ENCODE measurements around the gene FOXP2. TPM values are rescaled to one million over a fixed set of nuclear protein-coding genes. Genes with fewer than 3 reads are reported as not detected.

Gene FOXP2
- total and polyA plus RNA-seq, 2 of the 4 experiments (the other 2 are of a cell fraction), result 0.89 to 1.1 TPM

- Histone ChIP-seq H3K56ac (ENCODE audit: extremely low read depth, insufficient read depth, low read length) (no peak overlapping the region), H3K14ac (replicated peaks; ENCODE audit: low read depth, low read length) (no peak overlapping the region), H2BK5ac (ENCODE audit: low read depth, low read length, poor library complexity, severe bottlenecking) (no peak overlapping the region), H3K9me3 (ENCODE audit: control insufficient read depth, insufficient read depth, low read length) (no peaks in the 10 kb centered on the region), H3K23ac (ENCODE audit: low read depth, low read length) (no peak overlapping the region), H3K9ac (ENCODE audit: low read depth, low read length) (no peak overlapping the region), H3K79me1 (ENCODE audit: low read depth in 1 of 2, low read length in 2 of 2) (no peaks in the 10 kb centered on the region), H3K4ac (ENCODE audit: low read depth, low read length) (no peak overlapping the region), H3K27ac (ENCODE audit: insufficient read depth, low read length) (no peak overlapping the region), H2AFZ (replicated peaks; ENCODE audit: low read length, poor library complexity) (no peak overlapping the region), H3K27me3 (ENCODE audit: control insufficient read depth, insufficient read depth, low read length) (no peaks in the 10 kb centered on the region), H4K20me1 (ENCODE audit: insufficient read depth, low read length) (no peaks in the 10 kb centered on the region), H4K91ac (ENCODE audit: insufficient read depth, low read depth, low read length) (no peak overlapping the region), H2BK20ac (ENCODE audit: low read depth, low read length) (no peak overlapping the region), H4K8ac (ENCODE audit: low read depth in 2 of 2, low read length in 2 of 2) (no peak overlapping the region), H2AK5ac (ENCODE audit: low read depth, low read length) (no peak overlapping the region), H3K4me3 (ENCODE audit: insufficient read depth, low read depth, low read length) (no peak overlapping the region), H3K4me1 (ENCODE audit: control insufficient read depth, insufficient read depth, low read length) (no peaks in the 10 kb centered on the region), H3K4me2 (ENCODE audit: low read depth, low read length) (no peak overlapping the region), H3K36me3 (ENCODE audit: control insufficient read depth, insufficient read depth, low read length) (no peaks in the 10 kb centered on the region), H2BK120ac (ENCODE audit: low read depth, low read length) (no peak overlapping the region), H2AK9ac (replicated peaks; ENCODE audit: low read depth, low read length, poor library complexity) (no peak overlapping the region), H3K9me1 (ENCODE audit: insufficient read depth, low read length) (no peaks in the 10 kb centered on the region), H2BK15ac (ENCODE audit: low read depth, low read length) (no peak overlapping the region), H3K18ac (ENCODE audit: low read depth, low read length) (no peak overlapping the region), H4K5ac (ENCODE audit: low read depth, low read length) (no peak overlapping the region)
- intact Hi-C loops (cut with micrococcal nuclease), result no loop called here
- dilution Hi-C loops (cut with HindIII; ENCODE audit: low sequenced_read_pairs, unreplicated experiment), result no loop called here
- ChIA-PET CTCF (interaction anchor here (1.1 kb wide), 1 partner anchor 17 kb away, joined by 3 read pairs; no protein-coding TSS in a partner anchor), POLR2A (ENCODE audit: unreplicated experiment) (no interaction called here)
- no peak for ATAC-seq (ENCODE audit: low read depth)
- no peak for TF ChIP-seq FOS (IDR thresholded peaks at IDR 0.05; ENCODE audit: low read depth, low read length)
- no peak for TF ChIP-seq CHD1 (IDR thresholded peaks at IDR 0.05; ENCODE audit: low read depth, low read length)
- no peak for TF ChIP-seq BHLHE40 (IDR thresholded peaks at IDR 0.05; ENCODE audit: low read depth, low read length)
- no peak for TF ChIP-seq CTCF (conservative IDR thresholded peaks at IDR 0.05; ENCODE audit: low read depth, low read length)
- no peak for TF ChIP-seq POLR2A (IDR thresholded peaks at IDR 0.05; ENCODE audit: low read depth, low read length)
- no peak for TF ChIP-seq MAFK (IDR thresholded peaks at IDR 0.05; ENCODE audit: low read depth, low read length)
- TF ChIP-seq CEBPB (IDR thresholded peaks at IDR 0.05; ENCODE audit: low read depth, low read length), result no peak
- TF ChIP-seq NFE2L2 (IDR thresholded peaks at IDR 0.05; ENCODE audit: low read depth, low read length), result no peak
- TF ChIP-seq MAZ (IDR thresholded peaks at IDR 0.05; ENCODE audit: borderline replicate concordance, low read depth, low read length), result no peak
- TF ChIP-seq RCOR1 (IDR thresholded peaks at IDR 0.05; ENCODE audit: insufficient replicate concordance, low read length), result no peak
- TF ChIP-seq ELK1 (IDR thresholded peaks at IDR 0.05; ENCODE audit: borderline replicate concordance, low read depth, low read length), result no peak
- TF ChIP-seq USF2 (IDR thresholded peaks at IDR 0.05; ENCODE audit: low read depth, low read length), result no peak
- no peak for TF ChIP-seq MXI1 (IDR thresholded peaks at IDR 0.05; ENCODE audit: borderline replicate concordance, low read depth, low read length)
- TF ChIP-seq RFX5 (IDR thresholded peaks at IDR 0.05; ENCODE audit: low read depth, low read length), result no peak
- in situ Hi-C loops (cut with MboI; ENCODE audit: low sequenced_read_pairs), result no loop called here
- no TSS peak for BruUV-seq (replicated peaks)
- no peak for DNase-seq
- no CpG with 5 or more reads among the region's 3 CpGs for WGBS, 2 experiments (ENCODE audit: extremely low coverage in 2 of 2, insufficient read length in 1 of 2)
Observed at GRCh38 chr7:114629762-114630161, 215.1 kb downstream of the FOXP2 start.

All from IMR-90 (cell line).